ENCODE measurements around the gene ZBTB43.

The ZBTB43 gene

DNA sequence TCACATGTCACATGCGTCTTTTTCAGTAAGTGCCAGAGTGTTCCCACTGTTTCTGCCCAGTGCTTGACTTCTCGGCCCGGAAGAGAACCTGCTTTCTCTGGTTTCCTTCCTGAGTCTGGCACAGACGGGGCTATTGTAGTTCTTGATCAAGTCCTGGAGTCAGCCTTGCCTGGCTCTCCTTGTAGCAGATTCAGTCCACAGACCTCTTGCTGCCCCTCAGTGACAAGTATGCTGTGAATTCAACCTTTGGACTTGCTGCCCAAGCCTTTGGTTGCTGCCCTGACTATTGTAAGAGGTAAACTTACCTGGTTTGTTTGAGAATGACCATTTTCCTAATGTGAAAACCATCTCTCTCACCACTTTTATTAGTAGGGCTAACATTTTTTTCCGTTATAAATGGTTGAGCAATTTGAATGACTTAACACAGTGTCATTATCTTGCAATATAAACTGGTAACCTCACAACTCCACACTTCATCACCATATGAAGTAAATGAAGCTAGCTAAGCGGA lies 80.3 kb downstream of the ZBTB43 start:
- Histone ChIP-seq H3K4me3 (no peak overlapping the region), H3K9me3 (ENCODE audit: low read depth, low read length) (no peaks in the 10 kb centered on the region), H3K36me3 (ENCODE audit: insufficient read depth, low read length) (peaks cover 19% of the 10 kb centered on the region; the same call in 1 of the 2 replicates), H3K27ac (no peak overlapping the region; the same call in 1 of the 2 replicates), H3K9ac (ENCODE audit: insufficient read length) (no peak overlapping the region)
- TF ChIP-seq POLR2AphosphoS5 (IDR thresholded peaks at IDR 0.05; ENCODE audit: borderline replicate concordance, low read depth, low read length) = no peak
- TF ChIP-seq EZH2 (IDR thresholded peaks at IDR 0.05) = no peak
- TF ChIP-seq FOXP2 (optimal IDR thresholded peaks at IDR 0.05; ENCODE audit: control extremely low read depth, extremely low read length, insufficient read depth) = no peak
- no peak for DNase-seq (ENCODE audit: low read depth, low spot score)

DNA sequence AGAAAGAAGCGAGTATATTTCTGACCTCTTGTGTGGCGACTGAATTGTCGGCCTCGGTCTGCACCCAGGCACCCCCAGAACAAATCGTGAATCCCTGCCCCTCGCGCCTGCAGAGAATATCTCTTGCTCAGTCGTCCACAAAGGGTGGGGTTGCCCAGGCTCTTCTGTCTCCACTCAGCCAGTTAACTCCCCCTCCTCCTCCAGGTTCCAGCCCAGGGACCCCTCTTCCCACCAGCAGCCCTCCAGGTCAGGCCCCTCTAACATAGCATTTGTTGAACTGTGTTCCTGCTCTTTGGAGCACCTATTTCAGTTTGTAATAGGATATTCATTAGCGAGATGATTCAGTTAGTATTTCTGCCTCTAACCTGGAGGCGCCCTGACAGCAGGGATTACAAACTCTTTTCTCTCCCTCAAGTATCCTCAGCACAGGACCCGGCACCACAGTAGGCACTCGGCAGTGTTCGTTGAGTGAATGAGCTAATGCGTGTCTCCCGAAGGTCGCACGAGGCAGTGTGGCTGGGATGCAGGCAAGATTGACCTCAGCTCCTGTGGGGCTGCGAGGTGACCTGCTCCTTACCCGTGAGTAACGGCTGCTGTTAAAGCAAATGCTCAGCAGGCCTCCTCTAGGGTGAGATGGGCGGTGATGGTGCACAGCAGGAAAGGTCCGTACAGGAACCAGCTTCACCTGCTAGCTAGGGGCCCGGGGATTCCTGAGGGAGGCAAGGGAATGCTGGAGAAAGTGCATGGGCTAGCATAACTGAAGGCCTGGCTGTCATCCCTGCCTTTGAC lies 81.4 kb downstream of the ZBTB43 start:
- TF ChIP-seq FOXP2 (optimal IDR thresholded peaks at IDR 0.05; ENCODE audit: control extremely low read depth, extremely low read length, insufficient read depth) (no peak), POLR2AphosphoS5 (IDR thresholded peaks at IDR 0.05; ENCODE audit: borderline replicate concordance, low read depth, low read length) (no peak), EZH2 (IDR thresholded peaks at IDR 0.05) (no peak)
- Histone ChIP-seq H3K27ac (no peak overlapping the region), H3K9me3 (ENCODE audit: low read depth, low read length) (no peaks in the 10 kb centered on the region), H3K36me3 (ENCODE audit: insufficient read depth, low read length) (peaks cover 10% of the 10 kb centered on the region; the same call in 1 of the 2 replicates), H3K4me3 (no peak overlapping the region), H3K9ac (ENCODE audit: insufficient read length) (no peak overlapping the region)
- DNase-seq (ENCODE audit: low read depth, low spot score) = no peak

DNA sequence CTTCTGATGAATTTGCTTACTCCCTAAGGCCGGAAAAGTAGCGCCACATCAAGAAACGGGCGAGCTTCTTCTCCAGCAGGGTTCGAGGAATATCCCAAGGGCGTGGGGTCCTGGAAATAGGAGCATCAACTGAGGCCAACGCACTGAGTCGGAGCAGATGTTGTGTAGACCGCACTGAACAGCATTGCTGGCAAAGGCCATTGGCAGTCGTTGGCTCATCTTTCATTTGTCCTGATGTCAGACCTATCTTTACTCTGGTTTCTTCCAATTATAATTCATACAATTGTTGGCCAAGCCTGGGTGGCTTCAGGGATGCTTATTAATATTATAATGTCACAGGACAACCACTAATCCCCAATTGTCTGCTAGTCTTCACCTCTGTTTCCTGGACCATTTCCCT lies 82.1 kb downstream of the ZBTB43 start:
- TF ChIP-seq POLR2AphosphoS5 (IDR thresholded peaks at IDR 0.05; ENCODE audit: borderline replicate concordance, low read depth, low read length) (no peak), EZH2 (IDR thresholded peaks at IDR 0.05) (no peak), FOXP2 (optimal IDR thresholded peaks at IDR 0.05; ENCODE audit: control extremely low read depth, extremely low read length, insufficient read depth) (no peak)
- Histone ChIP-seq H3K9me3 (ENCODE audit: low read depth, low read length) (no peaks in the 10 kb centered on the region), H3K36me3 (ENCODE audit: insufficient read depth, low read length) (peaks cover 5% of the 10 kb centered on the region; the same call in 1 of the 2 replicates), H3K27ac (no peak overlapping the region), H3K4me3 (no peak overlapping the region), H3K9ac (ENCODE audit: insufficient read length) (no peak overlapping the region)
- DNase-seq (ENCODE audit: low read depth, low spot score) = no peak
